Cardiac fibroblast (primary cell): Measurements from ENCODE around the gene ERC2.
"Not testable (repeated sequence)": the region's sequence is repeated elsewhere in the genome, so short reads cannot be mapped to it uniquely, and the experiment has no call there.

Experiments used
- DNase-seq, 2 donors: peaks; one replicate each; pipeline versions ENCODE4 v3.0.0 to v3.0.0-alpha.2; 2010; ENCODE audit warnings: low read depth in 2 of 2
- H3K4me3 ChIP-seq, 2 donors: replicated peaks in 1 of 2; 1 replicate in 1 of 2; 2 replicates in 1 of 2; pipeline ENCODE4 v1.5.1; 2011; ENCODE audit warnings: low read depth in 2 of 2, low read length in 2 of 2, mild to moderate bottlenecking in 2 of 2, moderate library complexity in 1 of 2
- CTCF ChIP-seq: IDR thresholded peaks from one replicate; pipeline ENCODE4 v1.5.1; 2011; ENCODE audit warnings: low read depth, mild to moderate bottlenecking, low read length, inconsistent platforms

The ERC2 gene

GRCh38 chr3:56023546-56023945 is 444.7 kb downstream of the ERC2 start:
- TF ChIP-seq CTCF, result no peak
- DNase-seq, result no peak
- H3K4me3 ChIP-seq, result no peak overlapping the region

- no peak for DNase-seq
- no peak for TF ChIP-seq CTCF
- no peak overlapping the region for H3K4me3 ChIP-seq
Measured at GRCh38 chr3:56022619-56023018, 445.6 kb downstream of the ERC2 start.

GRCh38 chr3:56019490-56020146 is 448.6 kb downstream of the ERC2 start:
- peak in 1 of 2 donors; percentile 12 for DNase-seq
- no peak for TF ChIP-seq CTCF
- H3K4me3 ChIP-seq, result no peak overlapping the region

- H3K4me3 ChIP-seq, DNase-seq: not testable (repeated sequence)
Measured at GRCh38 chr3:56015374-56015773, 452.9 kb downstream of the ERC2 start.

GRCh38 chr3:56012721-56013120 is 455.5 kb downstream of the ERC2 start:
- no peak for TF ChIP-seq CTCF
- DNase-seq, result no peak
- no peak overlapping the region for H3K4me3 ChIP-seq

GRCh38 chr3:56005196-56005805 is 463.0 kb downstream of the ERC2 start:
- no peak overlapping the region for H3K4me3 ChIP-seq
- no peak for TF ChIP-seq CTCF
- DNase-seq, result peak in 1 of 2 donors; percentile 8

GRCh38 chr3:56003129-56003528 is 465.1 kb downstream of the ERC2 start:
- DNase-seq, result peak in 1 of 2 donors; percentile 11
- no peak for TF ChIP-seq CTCF
- H3K4me3 ChIP-seq, result no peak overlapping the region
